Activated CD4-positive, alpha-beta T cell treated with anti-CD3 and anti-CD28 coated beads, Interleukin-2, amount 50 U/mL, for 24 hours (primary cell): ENCODE data around the gene PABPC1L.
"Not testable (repeated sequence)": the region's sequence is repeated elsewhere in the genome, so short reads cannot be mapped to it uniquely, and the experiment has no call there.

Experiments used
- DNase-seq, 2 donors: peaks; one replicate each; pipeline ENCODE4 v3.0.0-alpha.2; 2020; ENCODE audit warnings: low read depth in 1 of 2, low spot score in 1 of 2

PABPC1L gene

GRCh38 chr20:44909872-44910689, at the start of gene PABPC1L:
TSS of gene PABPC1L (plus strand) at chr20:44910060. CDS start at chr20:44910144, 84 bp downstream.
- peak; percentile 42 to 72 for DNase-seq

- DNase-seq = no peak
Measured at GRCh38 chr20:44861531-44862006, 48.3 kb upstream of the PABPC1L start.

- no peak for DNase-seq
Measured at GRCh38 chr20:44862286-44862685, 47.6 kb upstream of the PABPC1L start.

- not testable (repeated sequence) for DNase-seq
Measured at GRCh38 chr20:44863365-44864084, 46.3 kb upstream of the PABPC1L start.

GRCh38 chr20:44864493-44864892, 45.4 kb upstream of the PABPC1L start:
- DNase-seq = not testable (repeated sequence)

- no peak for DNase-seq
Measured at GRCh38 chr20:44866703-44867335, 43.0 kb upstream of the PABPC1L start.

GRCh38 chr20:44869471-44869870, 40.4 kb upstream of the PABPC1L start:
- no peak for DNase-seq

GRCh38 chr20:44882360-44882759, 27.5 kb upstream of the PABPC1L start:
- DNase-seq = not testable (repeated sequence)

GRCh38 chr20:44883214-44883902, 26.5 kb upstream of the PABPC1L start:
- DNase-seq = no peak

- DNase-seq = no peak
Measured at GRCh38 chr20:44884907-44885391, 24.9 kb upstream of the PABPC1L start.

- DNase-seq = peak; percentile 93 to 97
Measured at GRCh38 chr20:44885392-44886265, 24.2 kb upstream of the PABPC1L start, which contains the start of gene YWHAB. TSS of gene YWHAB (plus strand) at chr20:44885705. CDS start at chr20:44901534, 15,829 bp downstream.

- no peak for DNase-seq
Measured at GRCh38 chr20:44886266-44886651, 23.6 kb upstream of the PABPC1L start.

GRCh38 chr20:44886828-44887227, 23.0 kb upstream of the PABPC1L start:
- no peak for DNase-seq

- no peak for DNase-seq
Measured at GRCh38 chr20:44887466-44887865, 22.4 kb upstream of the PABPC1L start.

GRCh38 chr20:44888226-44889103, 21.4 kb upstream of the PABPC1L start:
- DNase-seq = no peak

GRCh38 chr20:44891826-44892225, 18.0 kb upstream of the PABPC1L start:
- DNase-seq = no peak

- DNase-seq = no peak
Measured at GRCh38 chr20:44894959-44895358, 14.9 kb upstream of the PABPC1L start.

GRCh38 chr20:44896583-44896982, 13.3 kb upstream of the PABPC1L start:
- no peak for DNase-seq

GRCh38 chr20:44897133-44897532, 12.7 kb upstream of the PABPC1L start:
- no peak for DNase-seq
